ENCODE data around the gene NR2E3.
"Not testable (repeated sequence)": the region's sequence is repeated elsewhere in the genome, so short reads cannot be mapped to it uniquely, and the experiment has no call there.

NR2E3 gene

GRCh38 chr15:71813723-71814470 is 3.5 kb downstream of the NR2E3 start:
- in situ Hi-C loops (cut with MboI; ENCODE audit: low sequenced_read_pairs) = no loop called here

DNA sequence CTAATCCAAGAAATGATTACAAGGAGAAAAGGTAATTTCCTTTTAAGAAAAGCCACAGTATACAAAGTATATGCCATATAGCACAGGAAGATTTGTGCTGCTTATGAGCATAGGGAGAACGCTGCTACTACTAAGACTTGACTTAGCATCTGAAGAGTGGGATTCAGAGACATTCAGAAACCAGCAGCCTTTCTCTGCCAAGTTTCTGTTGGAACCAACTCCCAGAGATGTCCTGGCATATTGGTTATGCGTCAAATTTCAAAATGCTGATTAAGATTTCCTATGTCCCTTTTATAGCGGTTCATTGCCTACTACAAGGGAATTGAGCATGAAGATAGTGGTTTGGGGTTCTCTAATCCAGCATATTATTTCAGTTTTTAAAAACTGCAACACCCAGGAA is 4.9 kb downstream of the NR2E3 start:
- in situ Hi-C loops (cut with MboI; ENCODE audit: low sequenced_read_pairs) = no loop called here

- in situ Hi-C loops (cut with MboI; ENCODE audit: low sequenced_read_pairs) = no loop called here
Observed at GRCh38 chr15:71817351-71817750, 7.0 kb downstream of the NR2E3 start.

- in situ Hi-C loops (cut with MboI; ENCODE audit: low sequenced_read_pairs) = no loop called here
Observed at GRCh38 chr15:71820127-71820526, 9.8 kb downstream of the NR2E3 start.

GRCh38 chr15:71821547-71822129 is 11.3 kb downstream of the NR2E3 start:
- in situ Hi-C loops (cut with MboI; ENCODE audit: low sequenced_read_pairs) = no loop called here

DNA sequence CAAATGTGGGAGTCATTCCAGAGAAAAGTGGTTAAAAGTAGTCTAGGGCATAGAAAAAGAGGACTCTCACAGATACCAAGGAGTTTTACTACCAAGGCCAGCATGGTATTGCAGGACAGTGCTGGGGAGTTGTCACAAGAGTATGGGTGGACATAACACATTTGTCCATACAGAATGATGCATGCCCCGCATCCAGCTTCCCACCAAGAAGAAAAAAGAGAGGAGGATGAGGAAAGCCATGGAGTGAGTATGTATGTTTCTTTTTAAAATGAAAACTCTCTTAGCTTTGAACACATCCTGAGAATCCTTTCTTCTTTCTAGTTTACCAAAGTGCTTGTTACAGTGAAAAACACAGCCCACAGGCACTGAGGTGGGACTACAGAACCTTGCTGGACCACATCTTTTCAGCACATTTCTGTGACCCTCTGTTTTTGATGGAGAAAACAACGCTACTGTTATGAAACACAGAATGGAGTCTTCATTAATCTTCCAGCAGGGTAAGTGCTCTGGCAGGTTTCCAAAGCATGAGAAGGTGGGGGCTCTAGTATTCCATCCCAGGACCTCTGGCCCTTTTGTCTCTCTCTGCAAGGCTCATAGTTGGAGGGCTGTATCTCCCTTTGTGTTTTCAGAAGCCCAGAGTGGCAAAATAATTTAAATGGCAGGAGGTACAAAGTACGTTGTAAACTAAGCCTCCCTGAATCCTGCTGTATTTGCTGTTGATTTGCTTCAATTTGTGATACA is 12.7 kb downstream of the NR2E3 start:
- in situ Hi-C loops (cut with MboI; ENCODE audit: low sequenced_read_pairs) = no loop called here

GRCh38 chr15:71823801-71824200 is 13.4 kb downstream of the NR2E3 start:
- in situ Hi-C loops (cut with MboI; ENCODE audit: low sequenced_read_pairs) = no loop called here

DNA sequence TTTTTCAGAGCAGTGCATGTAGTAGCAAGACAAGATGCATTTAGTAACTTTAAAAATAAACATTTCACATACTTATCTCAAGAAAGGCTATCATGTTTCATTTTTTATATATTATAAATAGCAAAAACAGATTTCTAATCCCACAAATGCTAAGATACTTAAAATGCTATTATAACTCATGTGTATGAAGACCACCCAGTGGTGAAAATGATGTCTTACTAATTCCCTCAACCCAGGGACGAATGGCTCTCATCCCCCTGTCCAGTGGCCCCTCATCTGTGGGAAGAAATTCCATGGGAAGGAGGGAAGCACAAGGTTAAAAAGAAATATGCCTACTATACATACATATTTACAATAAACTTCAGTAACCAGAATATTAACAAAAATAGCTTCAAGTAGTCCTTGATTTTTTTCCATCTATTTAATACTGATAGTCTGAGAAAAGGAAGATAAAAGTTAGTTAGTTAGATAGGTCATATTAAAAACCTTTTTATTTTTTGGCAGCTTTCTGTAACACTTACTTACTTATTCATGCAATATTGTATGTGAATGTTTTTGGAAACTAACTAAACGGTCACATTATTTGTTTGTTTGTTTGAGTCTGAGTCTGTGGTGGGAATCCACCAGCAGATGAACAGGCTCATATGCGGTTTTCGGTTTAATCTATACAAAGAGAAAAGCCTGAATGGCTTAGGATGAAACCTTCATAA is 14.8 kb downstream of the NR2E3 start:
- in situ Hi-C loops (cut with MboI; ENCODE audit: low sequenced_read_pairs) = no loop called here

GRCh38 chr15:71826196-71826595 is 15.8 kb downstream of the NR2E3 start:
- in situ Hi-C loops (cut with MboI; ENCODE audit: low sequenced_read_pairs) = no loop called here

GRCh38 chr15:71830981-71831380 is 20.6 kb downstream of the NR2E3 start:
- in situ Hi-C loops (cut with MboI; ENCODE audit: low sequenced_read_pairs) = no loop called here

DNA sequence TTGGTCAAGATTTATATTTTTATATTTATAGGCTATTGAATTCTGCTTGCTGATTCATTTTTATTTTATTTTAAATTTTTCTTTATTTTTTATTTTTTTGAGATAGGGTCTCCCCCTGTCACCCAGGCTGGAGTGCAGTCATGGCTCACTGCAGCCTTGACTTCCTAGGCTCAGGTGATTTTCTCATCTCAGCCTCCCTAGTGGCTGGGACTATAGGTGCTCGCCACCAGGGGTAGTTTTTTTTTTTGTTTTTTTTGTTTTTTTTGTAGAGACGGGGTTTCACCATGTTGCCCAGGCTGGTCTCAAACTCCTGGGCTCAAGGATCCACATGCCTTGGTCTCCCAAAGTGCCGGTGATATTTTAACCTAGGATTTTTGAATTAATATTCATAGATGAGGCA is 31.2 kb downstream of the NR2E3 start:
- in situ Hi-C loops (cut with MboI; ENCODE audit: low sequenced_read_pairs) = no loop called here

DNA sequence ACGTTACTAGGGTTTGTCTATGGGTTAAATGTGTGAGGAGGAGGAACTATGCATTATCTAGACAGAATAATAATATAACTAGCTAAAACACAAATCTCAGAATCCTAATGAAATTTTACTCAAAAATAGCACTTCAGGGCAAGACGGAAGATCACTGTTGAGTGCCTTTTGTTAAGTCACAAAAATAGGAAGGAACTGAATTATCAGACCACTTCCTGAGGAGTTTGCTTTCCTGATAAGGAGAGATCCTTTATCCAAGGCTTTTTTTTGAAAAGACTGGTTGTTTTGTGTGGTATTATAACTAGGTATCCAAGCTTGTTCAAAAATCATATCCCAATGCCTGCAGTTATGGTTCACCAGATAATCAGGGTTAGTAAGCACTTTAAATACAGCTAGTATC is 34.6 kb downstream of the NR2E3 start:
- in situ Hi-C loops (cut with MboI; ENCODE audit: low sequenced_read_pairs) = no loop called here

DNA sequence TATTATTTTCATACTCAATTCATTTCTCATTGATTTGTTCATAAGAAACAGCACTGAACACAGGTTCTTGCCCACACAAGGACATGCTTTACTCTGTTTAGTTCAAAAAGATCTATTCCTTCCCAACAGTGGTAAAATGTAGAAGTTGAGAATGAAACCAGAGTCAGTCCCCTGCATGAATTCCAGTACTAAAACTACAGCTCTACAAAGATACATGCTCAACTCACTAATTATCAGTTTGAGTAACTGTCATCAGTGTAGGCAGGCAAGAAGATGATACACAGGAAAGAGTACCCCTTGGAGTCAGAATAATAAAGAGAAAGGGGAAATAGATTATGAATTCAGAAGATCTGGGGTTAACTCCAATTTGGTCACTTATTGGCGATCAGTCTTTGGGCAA is 43.2 kb downstream of the NR2E3 start:
- in situ Hi-C loops (cut with MboI; ENCODE audit: low sequenced_read_pairs) = no loop called here

- in situ Hi-C loops (cut with MboI; ENCODE audit: low sequenced_read_pairs) = not testable (repeated sequence)
Observed at GRCh38 chr15:71858232-71858631, 47.9 kb downstream of the NR2E3 start.
